Heart right ventricle (tissue), 16 donors: Measurements from ENCODE around the gene DOK1. TPM values are rescaled to one million over a fixed set of nuclear protein-coding genes. Genes with fewer than 3 reads are reported as not detected.

Experiments
- ATAC-seq, 8 donors: fragments of 200-7000 bp; cut with Tn5 transposase; one replicate each; pipeline ENCODE4 v1.9.1; 2020; ENCODE audit warnings: mild to moderate bottlenecking in 8 of 8, moderate library complexity in 8 of 8, moderate number of reproducible peaks in 1 of 8
- DNase-seq, 2 donors: peaks; one replicate each; pipeline ENCODE4 v3.0.0-alpha.2; 2020
- H3K27ac ChIP-seq, 10 donors: fragments of 200-600 bp; sonication (generic) in 2 of 10; one replicate each; pipeline versions ENCODE4 v1.5.0 to v1.8.0; 2020 to 2022; ENCODE audit warnings: mild to moderate bottlenecking in 3 of 10
- H3K27me3 ChIP-seq, 7 donors: fragments of 200-600 bp; one replicate each; pipeline ENCODE4 v1.8.0; 2021 to 2022; ENCODE audit warnings: mild to moderate bottlenecking in 2 of 7
- H3K36me3 ChIP-seq, 9 donors: fragments of 200-600 bp; sonication (generic) in 1 of 9; one replicate each; pipeline versions ENCODE4 v1.5.0 to v1.8.0; 2020 to 2022; ENCODE audit warnings: mild to moderate bottlenecking in 2 of 9
- H3K4me1 ChIP-seq, 9 donors: fragments of 200-600 bp; sonication (generic) in 1 of 9; one replicate each; pipeline versions ENCODE4 v1.5.0 to v1.8.0; 2020 to 2022; ENCODE audit warnings: mild to moderate bottlenecking in 4 of 9
- H3K4me3 ChIP-seq, 10 donors: fragments of 200-600 bp; sonication (generic) in 2 of 10; one replicate each; pipeline versions ENCODE4 v1.5.0 to v1.8.0; 2020 to 2022; ENCODE audit warnings: mild to moderate bottlenecking in 7 of 10, moderate library complexity in 2 of 10
- H3K9me3 ChIP-seq, 11 donors: fragments of 200-600 bp in 10 of 11; sonication (generic) in 2 of 11; one replicate each; pipeline versions ENCODE4 v1.5.0 to v1.8.0; 2013 to 2022; ENCODE audit warnings: mild to moderate bottlenecking in 2 of 11, control low read depth in 1 of 11, moderate library complexity in 1 of 11
- WGBS, 2 donors: extraction: QIAGEN DNeasy Blood & Tissue Kit; methylation state at CpG; one replicate each; pipeline ENCODE4 v1.1.7; 2013; ENCODE audit warnings: inconsistent platforms in 1 of 2; 5-methylcytosine and 5-hydroxymethylcytosine counted together
- intact Hi-C, 10 donors: fragments of 100-400 bp; cut with DNase I; formaldehyde crosslinking; loops; one replicate each; pipeline versions ENCODE4 v1.11.1 to v1.14.2; 2022
- polyA plus RNA-seq, 2 donors: library from polyadenylated mRNA; stranded (reverse); fragments of 200-250 nt; gene quantifications; one replicate each; pipeline ENCODE4 v1.2.3, GENCODE V29; 2013
- total RNA-seq, 10 donors: library from RNA; stranded (reverse); fragmentation: NEBNext Ultra II Directional in 3 of 10; extraction: Animal tissue kit (Norgen Biotek cat#: 25700) in 3 of 10; gene quantifications; one replicate each; pipeline versions ENCODE4 v1.2.1 to v1.2.4, GENCODE V29; 2021 to 2023
- TF ChIP-seq, protein P1 (sequence below), 9 donors: fragments of 200-600 bp; sonication (generic) in 2 of 9; IDR thresholded peaks; one replicate each; pipeline versions ENCODE4 v1.5.0 to v1.8.0; 2021 to 2022; ENCODE audit warnings: antibody characterized with exemption in 9 of 9, mild to moderate bottlenecking in 5 of 9, moderate library complexity in 1 of 9
- donor health status: Arrhythmogenic right ventricular cardiomyopathy.
- donor health status: ischemic (EF 13 %, LVEDD 7.1; RV severe dilation, severe dysfunction).
- donor health status: healthy with polysubstance abuse.
- donor health status: DM: no; HTN: yes; CAD: no.
- donor health status: DM: no; HTN: no; CAD: no.
- donor health status: ischemic (EF 25% LVEDD 6.9; RV normal size, moderate dysfunction).
- donor health status: ischemic (EF 25% LVEDD 5.7; RV mildly dilated, moderate dysfunction).
- donor health status: healthy.
- donor health status: DM: yes; HTN: yes; CAD: no.
- donor health status: Ischemic cardiomyopathy.
- donor health status: ischemic (EF 35%, LVEDD 5.7; RV mildly dilated, moderate dysfunction).
- donor health status: nonischemic (EF 11% LVEDD 7.7; RV severe dilation, severe dysfunction).
- donor health status: DM: yes; HTN: yes; CAD: no.
- donor health status: PGD.
- donor health status: ischemic (EF 29% LVEDD 5.4; RV normal size, mild dysfunction).
- donor health status: nonischemic (EF 23%, LVEDD 6.1; RV moderate dilation, normal function).

The DOK1 gene
- total and polyA plus RNA-seq, 12 donors: 1.9 to 7.7 (median 3.5) TPM

DNA sequence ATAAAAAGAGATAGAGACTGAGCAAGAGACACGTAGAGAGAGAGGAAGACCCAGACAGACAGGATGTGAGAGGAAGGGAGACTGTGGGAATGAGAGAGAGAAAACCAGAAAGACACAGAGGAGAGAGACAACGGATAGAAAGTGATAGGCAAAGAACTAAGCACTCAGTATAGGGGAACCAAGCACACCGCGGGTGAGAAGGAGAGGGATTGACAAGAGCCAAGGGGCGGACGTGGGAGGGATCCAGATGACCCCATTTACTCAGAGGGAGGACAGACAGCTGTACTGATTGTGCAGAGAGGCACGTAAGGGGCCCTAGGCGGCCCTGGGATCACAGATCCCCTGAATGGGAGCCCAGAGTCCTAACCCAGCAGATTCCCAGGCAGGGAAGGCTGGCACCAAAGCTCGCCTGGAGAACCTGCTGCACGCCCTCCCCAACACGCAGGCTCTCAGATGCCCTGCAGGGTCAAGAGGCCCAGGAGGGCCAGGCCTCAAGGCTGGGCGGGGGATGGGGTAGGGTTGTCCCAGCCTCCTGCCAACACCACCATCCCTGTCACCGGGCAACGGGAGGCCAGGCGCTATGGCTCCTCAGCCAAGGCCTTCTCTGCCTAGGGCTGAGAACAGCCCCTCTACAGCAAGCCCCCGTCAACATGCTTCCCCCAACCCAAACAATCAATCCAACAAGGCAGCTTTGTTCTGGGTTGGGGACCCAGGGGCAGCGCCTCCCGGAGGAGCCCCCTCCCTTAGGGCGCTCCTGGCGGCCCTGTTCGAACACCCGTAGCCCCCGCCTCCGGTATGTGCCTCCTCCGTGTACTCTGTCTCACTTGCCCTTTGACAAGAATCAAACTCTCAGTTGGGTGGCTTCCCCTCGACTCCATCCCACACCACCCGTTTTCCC lies 1.4 kb upstream of the DOK1 start:
- DNase-seq: no peak
- intact Hi-C loops: loop anchor here in 1 of 10 donors (2.0 kb wide), 1 partner anchor 22 kb away; no protein-coding TSS in a partner anchor
- H3K4me1 ChIP-seq: peaks cover 12 to 52% (median 26%) of the 10 kb centered on the region in 9 donors
- peak overlapping the region; percentile 43 to 91 (median 89) for H3K27ac ChIP-seq
- 49 to 52% methylated on average over 27 of the region's 27 CpGs for WGBS, 2 donors
- H3K9me3 ChIP-seq: no peaks in the 10 kb centered on the region
- peak in 1 of 8 donors; percentile 1 for ATAC-seq
- peak overlapping the region; percentile 40 to 83 (median 76) for H3K4me3 ChIP-seq
- peaks cover 0 to 15% (median 0%) of the 10 kb centered on the region in 7 donors for H3K27me3 ChIP-seq
- TF ChIP-seq, protein P1, sequence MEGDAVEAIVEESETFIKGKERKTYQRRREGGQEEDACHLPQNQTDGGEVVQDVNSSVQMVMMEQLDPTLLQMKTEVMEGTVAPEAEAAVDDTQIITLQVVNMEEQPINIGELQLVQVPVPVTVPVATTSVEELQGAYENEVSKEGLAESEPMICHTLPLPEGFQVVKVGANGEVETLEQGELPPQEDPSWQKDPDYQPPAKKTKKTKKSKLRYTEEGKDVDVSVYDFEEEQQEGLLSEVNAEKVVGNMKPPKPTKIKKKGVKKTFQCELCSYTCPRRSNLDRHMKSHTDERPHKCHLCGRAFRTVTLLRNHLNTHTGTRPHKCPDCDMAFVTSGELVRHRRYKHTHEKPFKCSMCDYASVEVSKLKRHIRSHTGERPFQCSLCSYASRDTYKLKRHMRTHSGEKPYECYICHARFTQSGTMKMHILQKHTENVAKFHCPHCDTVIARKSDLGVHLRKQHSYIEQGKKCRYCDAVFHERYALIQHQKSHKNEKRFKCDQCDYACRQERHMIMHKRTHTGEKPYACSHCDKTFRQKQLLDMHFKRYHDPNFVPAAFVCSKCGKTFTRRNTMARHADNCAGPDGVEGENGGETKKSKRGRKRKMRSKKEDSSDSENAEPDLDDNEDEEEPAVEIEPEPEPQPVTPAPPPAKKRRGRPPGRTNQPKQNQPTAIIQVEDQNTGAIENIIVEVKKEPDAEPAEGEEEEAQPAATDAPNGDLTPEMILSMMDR (IDR thresholded peaks at IDR 0.05): no peak
- peaks cover 0 to 11% (median 0%) of the 10 kb centered on the region in 9 donors for H3K36me3 ChIP-seq

DNA sequence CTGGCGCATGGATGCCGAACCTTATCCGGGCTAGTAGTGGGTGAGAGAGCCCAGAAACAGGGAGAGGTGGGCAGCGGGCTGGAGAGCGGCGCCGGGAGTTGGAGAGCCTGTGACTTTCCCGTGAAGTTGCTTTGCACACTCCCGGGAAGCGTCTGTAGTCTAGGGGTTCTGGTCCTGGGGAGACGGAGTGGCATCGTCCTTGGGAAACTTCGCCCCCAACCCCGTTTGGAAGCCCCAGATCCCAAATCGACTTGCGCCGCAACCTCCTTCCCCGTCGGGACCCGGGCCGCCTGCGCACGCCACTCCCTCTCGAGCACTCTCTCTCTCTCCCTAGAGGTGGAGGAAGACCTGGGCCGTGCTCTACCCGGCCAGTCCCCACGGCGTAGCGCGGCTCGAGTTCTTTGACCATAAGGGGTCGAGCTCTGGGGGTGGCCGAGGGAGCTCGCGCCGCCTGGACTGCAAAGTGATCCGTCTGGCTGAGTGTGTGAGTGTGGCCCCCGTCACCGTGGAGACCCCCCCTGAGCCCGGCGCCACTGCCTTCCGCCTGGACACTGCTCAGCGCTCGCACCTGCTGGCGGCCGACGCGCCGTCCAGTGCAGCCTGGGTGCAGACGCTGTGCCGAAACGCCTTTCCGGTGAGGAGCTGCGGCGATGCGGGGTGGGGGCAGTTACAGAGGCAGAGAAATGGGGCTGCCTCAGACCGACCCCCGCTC lies 456 bp downstream of the DOK1 start:
- ATAC-seq: peak; percentile 19 to 55 (median 42)

DNA sequence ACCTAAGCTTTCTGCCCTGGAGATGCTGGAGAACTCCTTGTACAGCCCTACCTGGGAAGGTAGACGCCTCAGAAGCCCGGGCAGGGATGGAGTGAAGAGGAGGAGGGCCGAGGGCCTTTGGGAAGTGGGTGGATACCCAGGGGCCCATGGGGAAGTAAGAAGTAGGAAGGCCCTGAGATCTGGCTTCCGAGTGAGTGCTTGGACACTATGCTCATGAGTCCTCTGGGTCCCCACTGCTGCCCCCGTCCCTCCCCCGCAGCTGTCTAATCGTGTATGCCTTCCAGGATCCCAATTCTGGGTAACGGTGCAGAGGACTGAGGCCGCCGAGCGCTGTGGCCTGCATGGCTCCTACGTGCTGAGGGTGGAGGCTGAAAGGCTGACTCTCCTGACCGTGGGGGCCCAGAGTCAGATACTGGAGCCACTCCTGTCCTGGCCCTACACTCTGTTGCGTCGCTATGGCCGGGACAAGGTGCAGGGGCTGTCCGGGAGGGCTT lies 1.1 kb downstream of the DOK1 start:
- Histone ChIP-seq H3K27me3 (peaks cover 0 to 20% (median 0%) of the 10 kb centered on the region in 7 donors), H3K27ac (peak overlapping the region in 8 of 10 donors; percentile 81 to 91 (median 90)), H3K4me1 (peaks cover 6 to 33% (median 11%) of the 10 kb centered on the region in 9 donors), H3K36me3 (peaks cover 0 to 11% (median 0%) of the 10 kb centered on the region in 9 donors), H3K9me3 (no peaks in the 10 kb centered on the region), H3K4me3 (peak overlapping the region; percentile 40 to 83 (median 76))
- 68 to 76% methylated on average over 17 of the region's 17 CpGs for WGBS, 2 donors
- TF ChIP-seq, protein P1 (IDR thresholded peaks at IDR 0.05): no peak
- ATAC-seq (no peak), DNase-seq (peak in 1 of 2 donors; percentile 27)
- intact Hi-C loops: loop anchor here in 1 of 10 donors (2.0 kb wide), 1 partner anchor 27 kb away; the partner anchor contains the start of genes AUP1 and HTRA2

More for the DNA sequence above, 456 bp downstream of the DOK1 start:
- H3K27me3 ChIP-seq: peaks cover 0 to 17% (median 0%) of the 10 kb centered on the region in 7 donors
- TF ChIP-seq, protein P1 (IDR thresholded peaks at IDR 0.05): no peak
- intact Hi-C loops: loop anchor here in 1 of 10 donors (2.0 kb wide), 1 partner anchor 26 kb away; the partner anchor contains the start of genes AUP1 and HTRA2
- H3K36me3 ChIP-seq: peaks cover 0 to 11% (median 0%) of the 10 kb centered on the region in 9 donors
- peak overlapping the region; percentile 80 to 93 (median 90) for H3K27ac ChIP-seq
- peak; percentile 39 to 53 for DNase-seq
- H3K9me3 ChIP-seq: no peaks in the 10 kb centered on the region
- 5 to 6% methylated on average over 58 of the region's 58 CpGs for WGBS, 2 donors
- H3K4me1 ChIP-seq: peaks cover 6 to 36% (median 12%) of the 10 kb centered on the region in 9 donors
- H3K4me3 ChIP-seq: peak overlapping the region; percentile 40 to 83 (median 76)
